ENCODE results near the gene SERTM1. TPM values are rescaled to one million over a fixed set of nuclear protein-coding genes. Genes with fewer than 3 reads are reported as not detected.

The SERTM1 gene
- total and polyA plus RNA-seq, 2 of the 4 experiments (the other 2 are of a cell fraction): not detected

DNA sequence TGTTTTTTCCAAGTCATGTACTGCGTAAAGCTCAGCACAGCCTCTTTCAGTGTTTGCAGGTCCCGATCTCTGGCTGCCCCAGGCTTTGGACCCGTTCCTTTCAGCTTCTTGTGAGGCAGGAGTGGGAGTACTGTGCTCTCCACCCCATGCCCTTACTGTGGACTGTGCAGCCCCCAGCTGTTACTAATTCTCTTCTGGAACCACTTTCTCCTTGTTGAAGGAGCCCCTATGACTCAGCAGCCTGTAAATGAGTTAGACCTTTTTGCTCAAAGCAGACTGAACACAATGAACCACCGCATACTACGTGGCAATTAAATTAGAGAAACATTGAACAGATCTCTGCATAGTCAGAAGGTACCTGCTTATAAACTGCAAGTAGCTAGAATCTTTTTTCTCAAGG, 39.0 kb downstream of the SERTM1 start:
- no peak overlapping the region for H2AK5ac ChIP-seq (ENCODE audit: low read depth, low read length)
- no peak overlapping the region for H3K9ac ChIP-seq (ENCODE audit: low read depth, low read length)
- H2BK15ac ChIP-seq (ENCODE audit: low read depth, low read length): no peak overlapping the region
- H4K8ac ChIP-seq (ENCODE audit: low read depth in 2 of 2, low read length in 2 of 2): no peak overlapping the region
- ChIA-PET POLR2A (ENCODE audit: unreplicated experiment) (no interaction called here), CTCF (no interaction called here)
- H4K91ac ChIP-seq (ENCODE audit: insufficient read depth, low read depth, low read length): no peak overlapping the region
- no peak overlapping the region for H2BK120ac ChIP-seq (ENCODE audit: low read depth, low read length)
- no peaks in the 10 kb centered on the region for H3K4me1 ChIP-seq (ENCODE audit: control insufficient read depth, insufficient read depth, low read length)
- no peak overlapping the region for H3K18ac ChIP-seq (ENCODE audit: low read depth, low read length)
- H3K27me3 ChIP-seq (ENCODE audit: control insufficient read depth, insufficient read depth, low read length): no peaks in the 10 kb centered on the region; the same call in 1 of the 2 replicates
- H3K23ac ChIP-seq (ENCODE audit: low read depth, low read length): no peak overlapping the region
- no peaks in the 10 kb centered on the region for H3K36me3 ChIP-seq (ENCODE audit: control insufficient read depth, insufficient read depth, low read length)
- H4K5ac ChIP-seq (ENCODE audit: low read depth, low read length): no peak overlapping the region
- H3K56ac ChIP-seq (ENCODE audit: extremely low read depth, insufficient read depth, low read length): no peak overlapping the region
- intact Hi-C loops (cut with micrococcal nuclease): no loop called here
- no CpG with 5 or more reads among the region's 5 CpGs for WGBS, 2 experiments (ENCODE audit: extremely low coverage in 2 of 2, insufficient read length in 1 of 2)
- DNase-seq (peak; percentile 5), ATAC-seq (ENCODE audit: low read depth) (no peak)
- no peak overlapping the region for H3K4me2 ChIP-seq (ENCODE audit: low read depth, low read length)
- no peaks in the 10 kb centered on the region for H3K9me1 ChIP-seq (ENCODE audit: insufficient read depth, low read length)
- no peak overlapping the region for H3K4ac ChIP-seq (ENCODE audit: low read depth, low read length)
- in situ Hi-C loops (cut with MboI; ENCODE audit: low sequenced_read_pairs): no loop called here
- no peak overlapping the region for H2AFZ ChIP-seq (replicated peaks; ENCODE audit: low read length, poor library complexity)
- H3K14ac ChIP-seq (replicated peaks; ENCODE audit: low read depth, low read length): no peak overlapping the region
- H3K9me3 ChIP-seq (ENCODE audit: control insufficient read depth, insufficient read depth, low read length): no peaks in the 10 kb centered on the region
- TF ChIP-seq CHD1 (IDR thresholded peaks at IDR 0.05; ENCODE audit: low read depth, low read length) (no peak), MAFK (IDR thresholded peaks at IDR 0.05; ENCODE audit: low read depth, low read length) (no peak), MAZ (IDR thresholded peaks at IDR 0.05; ENCODE audit: borderline replicate concordance, low read depth, low read length) (no peak), RCOR1 (IDR thresholded peaks at IDR 0.05; ENCODE audit: insufficient replicate concordance, low read length) (no peak), CEBPB (IDR thresholded peaks at IDR 0.05; ENCODE audit: low read depth, low read length) (no peak), NFE2L2 (IDR thresholded peaks at IDR 0.05; ENCODE audit: low read depth, low read length) (no peak), BHLHE40 (IDR thresholded peaks at IDR 0.05; ENCODE audit: low read depth, low read length) (no peak), RAD21 (IDR thresholded peaks at IDR 0.05; ENCODE audit: low read length) (no peak)
- TF ChIP-seq, protein P1, sequence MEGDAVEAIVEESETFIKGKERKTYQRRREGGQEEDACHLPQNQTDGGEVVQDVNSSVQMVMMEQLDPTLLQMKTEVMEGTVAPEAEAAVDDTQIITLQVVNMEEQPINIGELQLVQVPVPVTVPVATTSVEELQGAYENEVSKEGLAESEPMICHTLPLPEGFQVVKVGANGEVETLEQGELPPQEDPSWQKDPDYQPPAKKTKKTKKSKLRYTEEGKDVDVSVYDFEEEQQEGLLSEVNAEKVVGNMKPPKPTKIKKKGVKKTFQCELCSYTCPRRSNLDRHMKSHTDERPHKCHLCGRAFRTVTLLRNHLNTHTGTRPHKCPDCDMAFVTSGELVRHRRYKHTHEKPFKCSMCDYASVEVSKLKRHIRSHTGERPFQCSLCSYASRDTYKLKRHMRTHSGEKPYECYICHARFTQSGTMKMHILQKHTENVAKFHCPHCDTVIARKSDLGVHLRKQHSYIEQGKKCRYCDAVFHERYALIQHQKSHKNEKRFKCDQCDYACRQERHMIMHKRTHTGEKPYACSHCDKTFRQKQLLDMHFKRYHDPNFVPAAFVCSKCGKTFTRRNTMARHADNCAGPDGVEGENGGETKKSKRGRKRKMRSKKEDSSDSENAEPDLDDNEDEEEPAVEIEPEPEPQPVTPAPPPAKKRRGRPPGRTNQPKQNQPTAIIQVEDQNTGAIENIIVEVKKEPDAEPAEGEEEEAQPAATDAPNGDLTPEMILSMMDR (conservative IDR thresholded peaks at IDR 0.05; ENCODE audit: low read depth, low read length): no peak
- TF ChIP-seq, protein P2, sequence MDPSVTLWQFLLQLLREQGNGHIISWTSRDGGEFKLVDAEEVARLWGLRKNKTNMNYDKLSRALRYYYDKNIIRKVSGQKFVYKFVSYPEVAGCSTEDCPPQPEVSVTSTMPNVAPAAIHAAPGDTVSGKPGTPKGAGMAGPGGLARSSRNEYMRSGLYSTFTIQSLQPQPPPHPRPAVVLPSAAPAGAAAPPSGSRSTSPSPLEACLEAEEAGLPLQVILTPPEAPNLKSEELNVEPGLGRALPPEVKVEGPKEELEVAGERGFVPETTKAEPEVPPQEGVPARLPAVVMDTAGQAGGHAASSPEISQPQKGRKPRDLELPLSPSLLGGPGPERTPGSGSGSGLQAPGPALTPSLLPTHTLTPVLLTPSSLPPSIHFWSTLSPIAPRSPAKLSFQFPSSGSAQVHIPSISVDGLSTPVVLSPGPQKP (IDR thresholded peaks at IDR 0.05; ENCODE audit: borderline replicate concordance, low read depth, low read length): no peak
- H2AK9ac ChIP-seq (replicated peaks; ENCODE audit: low read depth, low read length, poor library complexity): no peak overlapping the region
- H3K4me3 ChIP-seq (ENCODE audit: insufficient read depth, low read depth, low read length): no peak overlapping the region
- H2BK20ac ChIP-seq (ENCODE audit: low read depth, low read length): no peak overlapping the region
- no peaks in the 10 kb centered on the region for H4K20me1 ChIP-seq (ENCODE audit: insufficient read depth, low read length)
- dilution Hi-C loops (cut with HindIII; ENCODE audit: low sequenced_read_pairs, unreplicated experiment): no loop called here
- H2BK5ac ChIP-seq (ENCODE audit: low read depth, low read length, poor library complexity, severe bottlenecking): no peak overlapping the region
- BruUV-seq (replicated peaks): no TSS peak
- H3K79me1 ChIP-seq (ENCODE audit: low read depth in 1 of 2, low read length in 2 of 2): no peaks in the 10 kb centered on the region
- no peak overlapping the region for H3K27ac ChIP-seq (ENCODE audit: insufficient read depth, low read length)

Data from IMR-90 (cell line).